K562 (cell line): ENCODE data around the gene FIS1. TPM values are rescaled to one million over a fixed set of nuclear protein-coding genes. Genes with fewer than 3 reads are reported as not detected.

Experiments used
- BCLAF1 ChIP-seq, 2 experiments: fragments of 450-650 bp in 1 of 2; IDR thresholded peaks; 2 replicates each; pipeline ENCODE4 v1.6.1; 2011 to 2017; ENCODE audit warnings: low read depth in 2 of 2, antibody characterized with exemption in 1 of 2, borderline replicate concordance in 1 of 2, low read length in 1 of 2, mild to moderate bottlenecking in 1 of 2, mixed read lengths in 1 of 2; ENCODE audit not compliant: control insufficient read depth in 1 of 2
- CTCF ChIP-seq, 3 experiments: IDR thresholded peaks in 2 of 3; conservative IDR thresholded peaks in 1 of 3; 2 replicates each; pipeline ENCODE4 v1.5.1; 2011 to 2012; ENCODE audit warnings: low read length in 3 of 3, mild to moderate bottlenecking in 3 of 3, control low read depth in 2 of 3, improper control_type of control experiment in 1 of 3, inconsistent platforms in 1 of 3, low read depth in 1 of 3, mixed read lengths in 1 of 3, moderate library complexity in 1 of 3; ENCODE audit not compliant: insufficient read depth in 2 of 3
- KLF1 ChIP-seq: fragments of 450-650 bp; IDR thresholded peaks from 2 replicates; pipeline ENCODE4 v1.6.1; 2016; ENCODE audit warnings: missing genetic modification characterization, missing compliant biosample characterization
- PHF20 ChIP-seq: fragments of 450-650 bp; IDR thresholded peaks from 2 replicates; pipeline ENCODE4 v1.6.1; 2018; ENCODE audit not compliant: partially characterized antibody
- RBBP5 ChIP-seq: fragments of 200-600 bp; sonication (generic); IDR thresholded peaks from 2 replicates; pipeline ENCODE4 v1.6.1; 2012; ENCODE audit warnings: borderline replicate concordance, mild to moderate bottlenecking, low read length, control low read depth, inconsistent platforms; ENCODE audit not compliant: insufficient read depth, poor library complexity, severe bottlenecking
- RERE ChIP-seq: sonication (generic); formaldehyde crosslinking; IDR thresholded peaks from 2 replicates; pipeline ENCODE4 v1.8.0; 2023; ENCODE audit warnings: missing genetic modification reagents, mild to moderate bottlenecking, borderline replicate concordance
- TCF7L2 ChIP-seq: fragments of 150-350 bp; IDR thresholded peaks from 2 replicates; pipeline ENCODE4 v1.6.1; 2016; ENCODE audit warnings: low read depth, mild to moderate bottlenecking, low read length, moderate library complexity
- TEAD1 ChIP-seq, 2 experiments: fragments of 450-650 bp in 1 of 2; sonication (generic) in 1 of 2; formaldehyde crosslinking; IDR thresholded peaks; 2 replicates each; pipeline versions ENCODE4 v1.4.0 to v1.8.0; 2020 to 2022; ENCODE audit warnings: mild to moderate bottlenecking in 2 of 2, missing genetic modification reagents in 1 of 2
- ZNF311 ChIP-seq: fragments of 250-450 bp; sonication (Bioruptor Pico); IDR thresholded peaks from 2 replicates; pipeline ENCODE4 v1.4.0; 2020; ENCODE audit warnings: mild to moderate bottlenecking, moderate library complexity
- ZNF445 ChIP-seq: fragments of 250-450 bp; sonication (Bioruptor Pico); IDR thresholded peaks from 2 replicates; pipeline ENCODE4 v1.4.0; 2020; ENCODE audit warnings: low read depth, mild to moderate bottlenecking, moderate library complexity
- polyA plus RNA-seq, 8 experiments: library from polyadenylated mRNA; depleted of rRNA in 4 of 8; stranded (reverse) in 5 of 8; unstranded in 3 of 8; fragments of >200 nt; fragmentation: Nextera tagmentation in 2 of 8; fragmentation: Illumina TruSeq in 1 of 8; extraction: Ambion mirVana in 2 of 8; extraction: Trizol in 1 of 8; gene quantifications; 2 replicates each; pipeline versions ENCODE4 v1.2.1 to v1.2.3, GENCODE V29; 2011 to 2014; ENCODE audit warnings: inconsistent platforms in 1 of 8, missing spikeins in 1 of 8
- total RNA-seq, 7 experiments: library from RNA; depleted of rRNA in 6 of 7; stranded (reverse); fragments of >200 nt in 6 of 7; fragmentation: Illumina TruSeq in 2 of 7; extraction: Trizol in 2 of 7; gene quantifications; 2 replicates each; pipeline versions ENCODE4 v1.2.1 to v1.2.3, GENCODE V29; 2011 to 2021; ENCODE audit warnings: low replicate concordance in 1 of 7
- TF ChIP-seq, protein P1 (sequence below): fragments of 250-450 bp; sonication (Bioruptor Pico); IDR thresholded peaks from 2 replicates; pipeline ENCODE4 v1.8.0; 2021; ENCODE audit warnings: mild to moderate bottlenecking, moderate library complexity
- TF ChIP-seq, protein P2 (sequence below): fragments of 450-650 bp; IDR thresholded peaks from 2 replicates; pipeline ENCODE4 v1.7.0; 2016; ENCODE audit warnings: borderline replicate concordance

The FIS1 gene
- total and polyA plus RNA-seq, 9 of the 15 experiments (the other 6 are each of a cell fraction or from before 2014, with no cell fraction given), result 86.0 to 257 (median 144) TPM

DNA sequence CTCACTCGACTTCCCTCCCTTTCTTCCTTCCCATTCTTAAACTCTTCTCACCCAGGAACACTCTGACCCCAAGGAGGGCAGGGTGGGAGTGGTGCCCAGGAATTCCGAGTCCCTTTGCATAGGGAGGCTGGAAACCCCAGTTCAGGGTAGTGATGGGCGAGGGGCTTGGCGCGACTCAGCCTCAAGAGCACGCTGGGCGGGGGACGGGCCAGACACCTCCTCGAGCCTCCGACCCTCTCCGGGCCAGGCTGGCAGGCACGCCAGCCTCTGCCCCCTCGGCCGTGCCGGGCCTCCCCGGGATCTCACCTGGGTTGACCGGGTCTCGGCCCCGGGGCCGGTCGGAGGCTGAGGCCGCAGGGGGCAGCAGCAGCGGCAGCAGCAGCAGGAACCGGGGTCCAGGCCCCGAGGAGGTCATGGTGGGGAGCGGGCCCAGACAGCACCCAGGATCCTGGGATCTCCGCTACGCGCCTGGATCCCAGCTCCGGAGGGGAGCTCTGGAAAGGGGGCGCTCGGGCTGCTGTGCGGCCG is 28.0 kb downstream of the FIS1 start (continued):
- TF ChIP-seq RERE (CRISPR knock-in tag) (no peak), TEAD1 (CRISPR knock-in tag; IDR thresholded peaks at IDR 0.05) (0 out of 4 replicates have a peak, but pooled peaks of 1 of the 2 experiments have one; percentile 15), CTCF (IDR thresholded peaks at IDR 0.05 in 2 of 3, conservative IDR thresholded peaks at IDR 0.05 in 1 of 3; ENCODE audit: insufficient read depth in 2 of 3, low read depth in 1 of 3, low read length in 3 of 3) (0 out of 6 replicates have a peak, but pooled peaks of 1 of the 3 experiments have one; percentile 0), RBBP5 (no peak), ZNF311 (no peak), ZNF445 (CRISPR knock-in tag) (no peak), PHF20 (peak; percentile 47), KLF1 (tag) (peak; percentile 79), TCF7L2 (no peak), BCLAF1 (IDR thresholded peaks at IDR 0.05; ENCODE audit: borderline replicate concordance in 1 of 2, control insufficient read depth in 1 of 2, low read depth in 2 of 2, low read length in 1 of 2) (no peak)
- TF ChIP-seq, protein P1, sequence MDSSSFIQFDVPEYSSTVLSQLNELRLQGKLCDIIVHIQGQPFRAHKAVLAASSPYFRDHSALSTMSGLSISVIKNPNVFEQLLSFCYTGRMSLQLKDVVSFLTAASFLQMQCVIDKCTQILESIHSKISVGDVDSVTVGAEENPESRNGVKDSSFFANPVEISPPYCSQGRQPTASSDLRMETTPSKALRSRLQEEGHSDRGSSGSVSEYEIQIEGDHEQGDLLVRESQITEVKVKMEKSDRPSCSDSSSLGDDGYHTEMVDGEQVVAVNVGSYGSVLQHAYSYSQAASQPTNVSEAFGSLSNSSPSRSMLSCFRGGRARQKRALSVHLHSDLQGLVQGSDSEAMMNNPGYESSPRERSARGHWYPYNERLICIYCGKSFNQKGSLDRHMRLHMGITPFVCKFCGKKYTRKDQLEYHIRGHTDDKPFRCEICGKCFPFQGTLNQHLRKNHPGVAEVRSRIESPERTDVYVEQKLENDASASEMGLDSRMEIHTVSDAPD (CRISPR knock-in tag), result no peak
- TF ChIP-seq, protein P2, sequence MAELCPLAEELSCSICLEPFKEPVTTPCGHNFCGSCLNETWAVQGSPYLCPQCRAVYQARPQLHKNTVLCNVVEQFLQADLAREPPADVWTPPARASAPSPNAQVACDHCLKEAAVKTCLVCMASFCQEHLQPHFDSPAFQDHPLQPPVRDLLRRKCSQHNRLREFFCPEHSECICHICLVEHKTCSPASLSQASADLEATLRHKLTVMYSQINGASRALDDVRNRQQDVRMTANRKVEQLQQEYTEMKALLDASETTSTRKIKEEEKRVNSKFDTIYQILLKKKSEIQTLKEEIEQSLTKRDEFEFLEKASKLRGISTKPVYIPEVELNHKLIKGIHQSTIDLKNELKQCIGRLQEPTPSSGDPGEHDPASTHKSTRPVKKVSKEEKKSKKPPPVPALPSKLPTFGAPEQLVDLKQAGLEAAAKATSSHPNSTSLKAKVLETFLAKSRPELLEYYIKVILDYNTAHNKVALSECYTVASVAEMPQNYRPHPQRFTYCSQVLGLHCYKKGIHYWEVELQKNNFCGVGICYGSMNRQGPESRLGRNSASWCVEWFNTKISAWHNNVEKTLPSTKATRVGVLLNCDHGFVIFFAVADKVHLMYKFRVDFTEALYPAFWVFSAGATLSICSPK, result no peak
